ENCODE data around the gene ABCA6.

The ABCA6 gene

GRCh38 chr17:69047368-69048263 lies 94.1 kb downstream of the ABCA6 start:
- DNase-seq (ENCODE audit: low read depth), result no peak

GRCh38 chr17:69046121-69046807 lies 95.4 kb downstream of the ABCA6 start:
- no peak for DNase-seq (ENCODE audit: low read depth)

DNA sequence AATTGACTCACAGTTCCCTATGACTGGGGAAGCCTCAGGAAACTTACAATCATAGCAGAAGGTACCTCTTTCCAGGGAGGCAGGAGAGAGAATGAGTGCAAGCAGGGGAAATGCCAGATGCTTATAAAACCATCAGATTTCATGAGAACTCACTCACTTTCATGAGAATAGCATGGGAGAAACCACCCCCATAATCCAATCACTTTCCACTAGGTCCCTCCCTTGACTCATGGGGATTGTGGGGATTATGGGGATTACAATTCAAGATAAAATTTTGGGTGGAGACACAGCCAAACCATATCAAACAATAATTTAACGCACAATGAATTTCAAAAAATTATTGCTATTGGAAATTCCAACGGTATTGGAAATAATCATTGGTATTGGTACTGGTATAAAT lies 96.0 kb downstream of the ABCA6 start:
- DNase-seq (ENCODE audit: low read depth), result no peak

DNA sequence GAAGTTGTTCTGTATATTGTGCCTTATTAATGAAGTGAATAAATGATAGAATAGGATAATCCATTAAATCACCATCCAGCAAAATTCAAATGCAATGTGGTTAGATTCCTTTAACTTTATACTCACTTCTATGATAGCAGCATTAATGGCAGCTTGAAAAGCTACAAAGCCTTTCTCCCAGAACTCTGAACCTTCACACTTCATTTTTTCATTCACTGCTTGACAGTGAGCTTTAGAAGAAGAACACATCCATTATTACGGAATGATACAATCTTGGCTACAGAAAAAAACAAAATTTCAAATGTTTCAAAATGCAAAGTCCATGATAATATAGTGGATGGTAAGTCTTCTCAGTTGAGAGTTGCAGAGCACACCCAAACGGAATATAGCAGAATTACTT lies 97.3 kb downstream of the ABCA6 start:
- DNase-seq (ENCODE audit: low read depth), result no peak

GRCh38 chr17:69043098-69043734 lies 98.5 kb downstream of the ABCA6 start:
- no peak for DNase-seq (ENCODE audit: low read depth)

GRCh38 chr17:69042308-69042707 lies 99.4 kb downstream of the ABCA6 start:
- no peak for DNase-seq (ENCODE audit: low read depth)

DNA sequence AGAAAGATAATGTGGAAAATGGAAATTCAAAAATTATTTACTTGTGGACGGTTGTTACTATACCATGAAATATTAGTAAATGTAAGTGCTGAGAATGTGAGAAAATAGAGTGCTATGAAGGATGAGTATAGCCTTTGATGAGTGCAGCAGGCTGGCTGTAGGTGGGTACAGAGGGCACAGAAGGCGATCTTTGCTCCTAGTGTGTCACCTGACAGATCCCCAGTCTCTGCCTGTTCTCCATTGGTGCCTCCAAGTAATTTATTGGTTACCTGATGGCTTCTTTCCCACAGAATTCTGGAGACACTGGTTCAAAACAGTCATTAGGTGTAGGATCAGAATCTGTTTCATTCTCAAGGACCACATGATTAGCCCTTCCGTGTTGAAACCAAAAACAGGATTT lies 109.9 kb downstream of the ABCA6 start:
- no peak for DNase-seq (ENCODE audit: low read depth)

DNA sequence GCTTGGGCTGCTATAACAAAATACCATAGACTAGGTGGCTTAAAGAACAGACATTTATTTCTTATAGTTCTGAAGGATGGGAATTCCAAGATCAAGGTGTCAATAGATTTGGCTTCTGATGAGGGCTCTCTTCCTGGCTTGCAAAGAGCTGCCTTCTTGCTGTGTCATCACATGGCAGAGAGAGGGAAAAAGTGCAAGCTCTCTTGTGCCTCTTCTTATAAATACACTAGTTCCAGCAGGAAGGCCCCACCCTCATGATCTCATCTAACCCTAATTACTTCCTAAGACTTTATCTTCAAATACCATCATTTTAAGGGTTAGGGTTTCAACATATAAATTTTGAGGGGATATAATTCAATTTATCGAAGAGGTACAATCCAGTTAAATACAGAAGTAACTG lies 111.5 kb downstream of the ABCA6 start:
- no peak for DNase-seq (ENCODE audit: low read depth)

All from stimulated activated CD8-positive, alpha-beta memory T cell treated with anti-CD3 and anti-CD28 coated beads, Interleukin-7, amount 100 ng/mL, for 24 hours (primary cell).